Endodermal cell (in vitro differentiated cells): ENCODE results near the gene CHMP4A. TPM values are rescaled to one million over a fixed set of nuclear protein-coding genes. Genes with fewer than 3 reads are reported as not detected.
A peak's percentile ranks its signal among the peaks of the same experiment; 100 is the strongest.
"Not testable (repeated sequence)": the region's sequence is repeated elsewhere in the genome, so short reads cannot be mapped to it uniquely, and the experiment has no call there.

Source experiments
- DNase-seq: peaks from one replicate; pipeline ENCODE4 v3.0.0-alpha.2; 2017
- H3K27ac ChIP-seq: 2 replicates; pipeline ENCODE4 v1.5.1; 2013; ENCODE audit warnings: mild to moderate bottlenecking, low read depth, low read length, moderate library complexity
- H3K27me3 ChIP-seq: 2 replicates; pipeline ENCODE4 v1.6.1; 2013; ENCODE audit warnings: mild to moderate bottlenecking, low read length, moderate library complexity; ENCODE audit not compliant: insufficient read depth, control insufficient read depth, poor library complexity, severe bottlenecking
- H3K36me3 ChIP-seq: 2 replicates; pipeline ENCODE4 v1.7.0; 2013; ENCODE audit warnings: mild to moderate bottlenecking, low read length, moderate library complexity; ENCODE audit not compliant: control insufficient read depth, insufficient read depth
- H3K4me1 ChIP-seq: one replicate; pipeline ENCODE4 v1.7.0; 2013; ENCODE audit warnings: low read length; ENCODE audit not compliant: control insufficient read depth, insufficient read depth
- H3K4me3 ChIP-seq: 2 replicates; pipeline ENCODE4 v1.5.1; 2013; ENCODE audit warnings: mild to moderate bottlenecking, low read length, moderate library complexity
- H3K9ac ChIP-seq: 2 replicates; pipeline ENCODE4 v1.6.1; 2013; ENCODE audit warnings: mild to moderate bottlenecking, low read length, moderate library complexity; ENCODE audit not compliant: poor library complexity, severe bottlenecking; ENCODE audit errors: extremely low read depth
- H3K9me3 ChIP-seq: 2 replicates; pipeline ENCODE4 v1.6.1; 2013; ENCODE audit warnings: mild to moderate bottlenecking, low read length, moderate library complexity; ENCODE audit not compliant: control insufficient read depth
- H3K27ac Mint-ChIP-seq: 2 replicates; pipeline ENCODE4 v1.8.0; 2020; ENCODE audit warnings: mixed read lengths
- H3K27me3 Mint-ChIP-seq: 2 replicates; pipeline ENCODE4 v1.8.0; 2021; ENCODE audit warnings: mild to moderate bottlenecking, mixed read lengths; ENCODE audit not compliant: insufficient read depth
- H3K36me3 Mint-ChIP-seq: 2 replicates; pipeline ENCODE4 v1.8.0; 2020; ENCODE audit warnings: low read depth, mixed read lengths
- H3K4me1 Mint-ChIP-seq: 2 replicates; pipeline ENCODE4 v1.8.0; 2020; ENCODE audit warnings: mixed read lengths
- H3K4me3 Mint-ChIP-seq: 2 replicates; pipeline ENCODE4 v1.8.0; 2020; ENCODE audit warnings: mild to moderate bottlenecking, moderate library complexity, mixed read lengths
- H3K9me3 Mint-ChIP-seq: 2 replicates; pipeline ENCODE4 v1.8.0; 2020; ENCODE audit warnings: mild to moderate bottlenecking, mixed read lengths
- WGBS, 2 experiments: methylation state at CpG; one replicate each; pipeline versions ENCODE4 v1.1.5 to v1.1.7; 2013; ENCODE audit warnings: missing lambda C conversion rate in 2 of 2, mixed read lengths in 1 of 2; ENCODE audit not compliant: insufficient coverage in 1 of 2, insufficient read length in 1 of 2; 5-methylcytosine and 5-hydroxymethylcytosine counted together
- total RNA-seq, 2 donors: library from RNA; stranded (reverse); fragmentation: NEBNext Ultra II Directional in 1 of 2; extraction: Animal tissue kit (Norgen Biotek cat#: 25700) in 1 of 2; gene quantifications; 2 replicates in 1 of 2; 3 replicates in 1 of 2; pipeline ENCODE4 v1.2.1, GENCODE V29; 2021
- TF ChIP-seq, protein P1 (sequence below): fragments of 200-600 bp; sonication (generic); conservative IDR thresholded peaks from 2 replicates; pipeline ENCODE4 v1.5.0; 2021; ENCODE audit warnings: antibody characterized with exemption, mild to moderate bottlenecking

The CHMP4A gene
- total RNA-seq, 2 donors from 2014 or later, result 38.8 to 44.3 TPM

GRCh38 chr14:24247422-24247821 lies 34.1 kb upstream of the CHMP4A start:
- H3K9me3 Mint-ChIP-seq, result no peaks in the 10 kb centered on the region
- H3K27me3 Mint-ChIP-seq, result peaks cover 18% of the 10 kb centered on the region
- Histone ChIP-seq H3K27ac (no peak overlapping the region), H3K4me3 (no peak overlapping the region), H3K9ac (no peak overlapping the region), H3K9me3 (no peaks in the 10 kb centered on the region), H3K27me3 (no peaks in the 10 kb centered on the region), H3K4me1 (no peaks in the 10 kb centered on the region), H3K36me3 (no peaks in the 10 kb centered on the region)
- DNase-seq, result no peak
- H3K27ac Mint-ChIP-seq, result no peak overlapping the region
- TF ChIP-seq, protein P1, sequence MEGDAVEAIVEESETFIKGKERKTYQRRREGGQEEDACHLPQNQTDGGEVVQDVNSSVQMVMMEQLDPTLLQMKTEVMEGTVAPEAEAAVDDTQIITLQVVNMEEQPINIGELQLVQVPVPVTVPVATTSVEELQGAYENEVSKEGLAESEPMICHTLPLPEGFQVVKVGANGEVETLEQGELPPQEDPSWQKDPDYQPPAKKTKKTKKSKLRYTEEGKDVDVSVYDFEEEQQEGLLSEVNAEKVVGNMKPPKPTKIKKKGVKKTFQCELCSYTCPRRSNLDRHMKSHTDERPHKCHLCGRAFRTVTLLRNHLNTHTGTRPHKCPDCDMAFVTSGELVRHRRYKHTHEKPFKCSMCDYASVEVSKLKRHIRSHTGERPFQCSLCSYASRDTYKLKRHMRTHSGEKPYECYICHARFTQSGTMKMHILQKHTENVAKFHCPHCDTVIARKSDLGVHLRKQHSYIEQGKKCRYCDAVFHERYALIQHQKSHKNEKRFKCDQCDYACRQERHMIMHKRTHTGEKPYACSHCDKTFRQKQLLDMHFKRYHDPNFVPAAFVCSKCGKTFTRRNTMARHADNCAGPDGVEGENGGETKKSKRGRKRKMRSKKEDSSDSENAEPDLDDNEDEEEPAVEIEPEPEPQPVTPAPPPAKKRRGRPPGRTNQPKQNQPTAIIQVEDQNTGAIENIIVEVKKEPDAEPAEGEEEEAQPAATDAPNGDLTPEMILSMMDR, result no peak
- H3K4me3 Mint-ChIP-seq, result no peak overlapping the region
- H3K4me1 Mint-ChIP-seq, result peaks cover 3% of the 10 kb centered on the region
- H3K36me3 Mint-ChIP-seq, result no peaks in the 10 kb centered on the region
- WGBS, 2 experiments, result 84 to 88% methylated on average over 5 to 7 of the region's 7 CpGs

GRCh38 chr14:24246765-24247212 lies 33.5 kb upstream of the CHMP4A start:
- Mint-ChIP-seq H3K9me3 (no peaks in the 10 kb centered on the region), H3K4me1 (peaks cover 3% of the 10 kb centered on the region), H3K27me3 (peaks cover 18% of the 10 kb centered on the region), H3K27ac (no peak overlapping the region), H3K4me3 (no peak overlapping the region), H3K36me3 (no peaks in the 10 kb centered on the region)
- DNase-seq, result no peak
- H3K36me3 ChIP-seq, result no peaks in the 10 kb centered on the region
- no peaks in the 10 kb centered on the region for H3K9me3 ChIP-seq
- WGBS, 2 experiments, result 83 to 93% methylated on average over 3 of the region's 3 CpGs
- no peaks in the 10 kb centered on the region for H3K4me1 ChIP-seq
- H3K27me3 ChIP-seq, result no peaks in the 10 kb centered on the region
- H3K9ac ChIP-seq, result no peak overlapping the region
- H3K4me3 ChIP-seq, result no peak overlapping the region
- H3K27ac ChIP-seq, result no peak overlapping the region
- TF ChIP-seq, protein P1, result no peak

GRCh38 chr14:24245350-24245749 lies 32.1 kb upstream of the CHMP4A start:
- H3K27ac Mint-ChIP-seq, result not testable (repeated sequence)

GRCh38 chr14:24243336-24243836 lies 30.1 kb upstream of the CHMP4A start:
- peaks cover 28% of the 10 kb centered on the region for H3K36me3 ChIP-seq
- Mint-ChIP-seq H3K4me1 (peaks cover 3% of the 10 kb centered on the region), H3K9me3 (no peaks in the 10 kb centered on the region), H3K27ac (peak overlapping the region; percentile 99), H3K36me3 (peaks cover 23% of the 10 kb centered on the region), H3K27me3 (peaks cover 18% of the 10 kb centered on the region), H3K4me3 (peak overlapping the region; percentile 72)
- WGBS, 2 experiments, result 69 to 71% methylated on average over 9 to 10 of the region's 10 CpGs
- DNase-seq, result no peak
- H3K4me3 ChIP-seq, result peak overlapping the region; percentile 92
- peak overlapping the region; percentile 98 for H3K27ac ChIP-seq
- TF ChIP-seq, protein P1, result no peak
- no peaks in the 10 kb centered on the region for H3K9me3 ChIP-seq
- no peaks in the 10 kb centered on the region for H3K4me1 ChIP-seq
- no peaks in the 10 kb centered on the region for H3K27me3 ChIP-seq
- peak overlapping the region; percentile 77 for H3K9ac ChIP-seq

More at GRCh38 chr14:24245350-24245749, 32.1 kb upstream of the CHMP4A start:
- H3K4me3 Mint-ChIP-seq, H3K4me3 ChIP-seq, H3K36me3 Mint-ChIP-seq, H3K9me3 Mint-ChIP-seq, H3K27me3 ChIP-seq, DNase-seq, H3K9ac ChIP-seq, H3K9me3 ChIP-seq, H3K27ac ChIP-seq, H3K4me1 Mint-ChIP-seq, H3K36me3 ChIP-seq, H3K4me1 ChIP-seq: not testable (repeated sequence)
- 93 to 97% methylated on average over 6 to 11 of the region's 11 CpGs for WGBS, 2 experiments
- H3K27me3 Mint-ChIP-seq, result peaks cover 18% of the 10 kb centered on the region
